Vagina (tissue), 2 donors: ENCODE data around the gene SCAF11.

ENCODE experiments used
- CTCF ChIP-seq, 3 experiments: fragments of 450-650 bp in 2 of 3; fragments of 200-600 bp in 1 of 3; sonication (generic) in 1 of 3; IDR thresholded peaks; one replicate each; pipeline ENCODE4 v1.5.1; 2017 to 2019; ENCODE audit warnings: antibody characterized with exemption in 3 of 3, mild to moderate bottlenecking in 2 of 3, moderate library complexity in 2 of 3
- POLR2A ChIP-seq, 2 donors: fragments of 450-650 bp; IDR thresholded peaks; one replicate each; pipeline ENCODE4 v1.6.1; 2017; ENCODE audit warnings: antibody characterized with exemption in 2 of 2, mild to moderate bottlenecking in 2 of 2, moderate library complexity in 2 of 2

DNA sequence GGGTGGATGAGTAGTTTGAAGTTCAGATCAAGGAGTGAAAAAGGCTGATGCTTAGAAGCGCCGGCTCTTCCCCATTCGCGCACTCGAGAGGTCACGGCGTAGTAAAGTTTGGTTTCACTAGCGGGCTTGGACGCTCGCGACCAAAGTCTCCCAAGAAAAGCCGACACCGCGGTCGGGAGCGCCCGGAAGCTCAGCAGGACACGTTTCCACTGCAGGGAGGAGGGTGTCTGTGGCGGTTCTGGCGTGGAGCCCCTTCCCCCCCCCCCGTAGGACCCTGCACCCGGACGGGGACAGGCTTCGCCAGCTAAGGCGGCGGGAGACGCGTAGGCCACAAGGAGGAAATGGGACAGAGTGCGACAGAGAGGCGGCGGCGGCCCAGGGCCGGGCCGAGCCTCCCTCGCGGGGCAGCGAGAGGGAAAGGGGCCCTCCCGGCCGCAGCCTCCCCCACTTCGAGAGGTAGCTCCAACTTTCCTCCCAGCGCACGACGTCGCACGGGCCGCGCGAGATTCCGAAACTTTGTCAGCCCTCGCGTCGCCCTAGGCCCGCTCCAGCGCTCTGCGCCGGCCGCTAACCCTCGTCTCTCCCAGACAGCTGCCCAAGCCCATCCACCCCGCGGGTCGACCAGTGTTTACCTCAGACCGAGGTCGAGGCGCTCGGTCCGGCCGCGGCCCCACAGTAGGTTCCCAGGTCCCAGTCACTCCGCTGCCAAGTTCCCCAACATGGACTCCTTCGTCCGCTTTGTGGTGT lies 480 bp downstream of the SCAF11 start:
- TF ChIP-seq CTCF (IDR thresholded peaks at IDR 0.05) (no peak), POLR2A (IDR thresholded peaks at IDR 0.05) (peak in 1 of 2 donors; percentile 28)
